Right atrium auricular region (tissue), 2 donors: ENCODE data around the gene TUBA3D. TPM values are rescaled to one million over a fixed set of nuclear protein-coding genes. Genes with fewer than 3 reads are reported as not detected.
"Not testable (repeated sequence)": the region's sequence is repeated elsewhere in the genome, so short reads cannot be mapped to it uniquely, and the experiment has no call there.

ENCODE experiments used
- DNase-seq: peaks from one replicate; pipeline ENCODE4 v3.0.0-alpha.2; 2019; ENCODE audit warnings: low spot score
- H3K27ac ChIP-seq, 2 donors: fragments of 200-600 bp; sonication (generic); 1 replicate in 1 of 2; 2 replicates in 1 of 2; pipeline ENCODE4 v1.5.1; 2016 to 2019
- H3K27me3 ChIP-seq, 2 donors: fragments of 200-600 bp; sonication (generic); one replicate each; pipeline versions ENCODE4 v1.5.1 to v1.6.0; 2017 to 2019
- H3K36me3 ChIP-seq: fragments of 200-600 bp; sonication (generic); one replicate; pipeline ENCODE4 v1.5.1; 2016
- H3K4me1 ChIP-seq, 2 donors: fragments of 200-600 bp; sonication (generic); one replicate each; pipeline versions ENCODE4 v1.5.1 to v1.6.0; 2017 to 2019
- H3K4me3 ChIP-seq, 2 donors: fragments of 200-600 bp; sonication (generic); 1 replicate in 1 of 2; 2 replicates in 1 of 2; pipeline ENCODE4 v1.5.1; 2017 to 2019; ENCODE audit warnings: mild to moderate bottlenecking in 1 of 2, moderate library complexity in 1 of 2
- H3K9me3 ChIP-seq, 2 donors: fragments of 200-600 bp; sonication (generic); one replicate each; pipeline ENCODE4 v1.5.1; 2019
- CTCF ChIP-seq, 2 donors: fragments of 200-600 bp; sonication (generic); IDR thresholded peaks; one replicate each; pipeline ENCODE4 v1.5.1; 2019; ENCODE audit warnings: antibody characterized with exemption in 2 of 2
- total RNA-seq, 2 donors: library from RNA; depleted of rRNA; stranded (reverse); fragments of >200 nt; gene quantifications; one replicate each; pipeline ENCODE4 v1.1.0, GENCODE V29; 2016

Gene TUBA3D
- total RNA-seq, 2 donors from 2014 or later, result 13.0 to 34.2 TPM

DNA sequence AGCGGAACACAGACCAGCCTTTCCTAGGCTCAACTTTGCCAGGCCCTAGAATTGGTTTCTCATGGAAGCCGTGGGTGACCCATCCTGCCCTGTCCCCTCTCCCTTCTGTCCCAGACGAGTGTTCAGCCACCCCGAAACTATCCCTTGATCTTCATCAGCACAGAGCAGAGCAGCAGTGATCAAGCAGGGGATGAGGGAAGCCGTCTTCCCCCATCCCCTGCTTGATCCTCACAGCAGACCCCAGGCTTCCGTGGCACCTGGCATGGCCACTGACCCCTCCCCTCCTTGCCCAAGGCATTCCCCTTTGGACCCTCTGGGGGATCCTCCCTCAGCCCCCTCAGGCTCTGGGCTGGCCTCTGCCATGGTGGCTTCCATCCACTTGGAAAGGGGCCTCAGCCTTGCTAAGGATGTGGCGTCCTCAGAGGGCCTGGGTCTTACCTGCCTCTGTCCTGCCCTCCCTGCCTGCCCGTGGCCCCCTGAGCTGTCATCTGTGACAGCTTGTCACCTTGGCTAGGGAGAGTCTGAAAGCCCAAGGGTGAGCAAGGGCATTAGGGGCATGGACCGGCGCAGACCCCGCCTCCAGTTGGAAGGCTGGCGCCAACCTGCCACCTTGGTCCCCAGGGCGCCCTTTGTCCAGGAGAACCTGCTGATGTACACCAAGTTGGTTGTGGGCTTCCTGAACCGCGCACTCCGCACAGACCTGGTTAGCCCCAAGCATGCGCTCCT lies 41.4 kb downstream of the TUBA3D start:
- Histone ChIP-seq H3K4me1 (no peaks in the 10 kb centered on the region), H3K27ac (no peak overlapping the region), H3K36me3 (peaks cover 24% of the 10 kb centered on the region), H3K27me3 (no peaks in the 10 kb centered on the region), H3K4me3 (no peak overlapping the region), H3K9me3 (no peaks in the 10 kb centered on the region)
- TF ChIP-seq CTCF (IDR thresholded peaks at IDR 0.05), result no peak
- no peak for DNase-seq

DNA sequence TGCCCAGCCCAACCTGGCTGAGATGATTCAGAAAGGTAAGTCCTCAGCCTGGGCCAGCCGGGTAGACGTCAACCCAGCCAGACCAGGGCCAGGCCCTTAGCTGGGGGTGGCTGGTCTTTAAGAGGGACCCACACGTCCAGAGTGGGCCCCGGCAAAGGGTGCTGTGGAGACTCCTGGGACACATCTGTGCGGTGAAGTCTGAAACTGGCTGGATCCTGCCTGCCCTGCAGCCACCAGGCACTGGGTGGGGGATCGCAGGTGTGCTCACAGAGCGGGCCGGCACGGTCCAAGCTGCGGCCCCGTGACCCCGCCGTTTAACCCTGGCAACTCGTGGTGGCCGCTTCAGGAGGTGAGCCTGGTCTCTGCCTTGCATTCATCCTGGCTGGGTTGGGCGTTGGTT lies 41.9 kb downstream of the TUBA3D start:
- not testable (repeated sequence) for H3K27ac ChIP-seq, H3K4me3 ChIP-seq, H3K4me1 ChIP-seq, H3K9me3 ChIP-seq, DNase-seq, H3K27me3 ChIP-seq
- H3K36me3 ChIP-seq, result peaks cover 24% of the 10 kb centered on the region

DNA sequence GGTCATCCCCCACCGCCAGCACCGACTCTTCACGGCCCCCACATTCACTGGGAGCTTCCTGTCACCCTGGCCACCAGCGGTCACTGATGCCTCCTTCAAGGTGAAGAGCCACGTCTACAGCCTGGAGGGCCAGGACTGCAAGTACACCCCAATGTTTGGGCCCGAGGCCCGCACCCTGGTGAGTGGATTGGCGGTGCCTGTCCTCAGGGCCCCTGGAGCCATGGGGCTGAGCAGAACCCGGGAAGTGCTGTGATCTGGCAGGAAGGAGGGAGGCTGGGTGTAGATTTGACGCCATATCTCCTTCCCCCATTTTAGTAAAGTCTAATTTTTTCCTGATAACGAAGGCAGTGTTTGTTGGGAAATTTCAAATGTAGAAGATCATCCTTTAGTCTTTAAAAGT lies 42.6 kb downstream of the TUBA3D start:
- H3K27me3 ChIP-seq, H3K9me3 ChIP-seq, H3K27ac ChIP-seq, H3K4me3 ChIP-seq, DNase-seq, H3K4me1 ChIP-seq: not testable (repeated sequence)
- H3K36me3 ChIP-seq, result peaks cover 22% of the 10 kb centered on the region

GRCh38 chr2:131519466-131519865 lies 43.5 kb downstream of the TUBA3D start:
- Histone ChIP-seq H3K27me3 (no peaks in the 10 kb centered on the region), H3K9me3 (no peaks in the 10 kb centered on the region), H3K4me1 (no peaks in the 10 kb centered on the region), H3K27ac (no peak overlapping the region), H3K4me3 (no peak overlapping the region), H3K36me3 (peaks cover 14% of the 10 kb centered on the region)
- TF ChIP-seq CTCF (IDR thresholded peaks at IDR 0.05), result no peak
- DNase-seq, result no peak

DNA sequence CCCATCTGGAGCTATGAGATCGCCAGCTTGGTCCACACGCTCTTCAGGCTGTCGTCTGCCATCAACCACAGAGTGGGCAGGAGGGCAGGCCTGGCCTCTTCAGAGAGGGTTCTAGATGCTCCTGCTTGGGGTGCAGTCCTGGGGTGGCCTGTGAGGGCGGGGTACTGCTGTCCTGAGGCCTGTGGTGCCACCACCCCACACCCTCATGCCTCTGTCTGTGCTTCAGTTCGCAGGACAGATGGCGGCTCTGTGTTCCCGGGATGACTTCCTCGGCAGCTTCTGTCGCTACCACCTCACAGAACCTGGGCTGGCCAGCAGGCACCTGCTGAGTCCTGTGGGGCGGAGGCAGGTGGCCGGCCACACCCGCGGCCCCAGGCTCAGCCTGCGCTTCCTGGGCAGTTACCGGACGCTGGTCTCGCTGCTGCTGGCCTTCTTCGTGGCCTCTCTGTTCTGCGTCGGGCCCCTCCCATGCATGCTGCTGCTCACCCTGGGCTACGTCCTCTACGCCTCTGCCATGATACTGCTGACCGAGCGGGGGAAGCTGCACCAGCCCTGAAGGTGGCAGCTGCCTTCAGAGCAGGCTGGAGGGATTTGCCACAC lies 44.1 kb downstream of the TUBA3D start:
- not testable (repeated sequence) for H3K4me1 ChIP-seq, DNase-seq
- H3K36me3 ChIP-seq, result peaks cover 14% of the 10 kb centered on the region

DNA sequence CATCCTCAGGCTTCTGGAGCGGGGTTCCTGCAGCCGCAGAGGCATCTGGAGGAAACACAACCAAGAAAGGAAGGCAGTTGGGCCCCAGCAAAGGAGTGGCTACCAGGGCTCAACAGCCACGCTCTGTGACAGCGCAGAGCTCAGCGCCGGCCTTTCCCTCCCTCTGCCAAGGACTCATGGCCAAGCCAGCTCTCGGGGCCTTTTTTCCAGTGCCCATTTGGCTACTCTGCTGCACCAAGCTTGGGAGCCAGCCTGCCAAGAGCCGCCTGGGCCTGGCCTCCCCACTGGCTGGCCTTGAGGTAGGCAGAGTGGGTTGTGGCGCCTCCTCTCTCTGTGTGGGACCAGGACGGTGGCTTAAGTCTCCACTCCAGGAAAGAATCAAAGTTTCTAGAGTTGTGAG lies 44.6 kb downstream of the TUBA3D start:
- no peak for DNase-seq
- Histone ChIP-seq H3K27ac (no peak overlapping the region), H3K9me3 (no peaks in the 10 kb centered on the region), H3K27me3 (no peaks in the 10 kb centered on the region), H3K4me3 (no peak overlapping the region), H3K4me1 (no peaks in the 10 kb centered on the region), H3K36me3 (peaks cover 14% of the 10 kb centered on the region)
- no peak for TF ChIP-seq CTCF (IDR thresholded peaks at IDR 0.05)

More for the DNA sequence above, 44.1 kb downstream of the TUBA3D start:
- not testable (repeated sequence) for H3K27ac ChIP-seq, H3K27me3 ChIP-seq, H3K4me3 ChIP-seq, H3K9me3 ChIP-seq

DNA sequence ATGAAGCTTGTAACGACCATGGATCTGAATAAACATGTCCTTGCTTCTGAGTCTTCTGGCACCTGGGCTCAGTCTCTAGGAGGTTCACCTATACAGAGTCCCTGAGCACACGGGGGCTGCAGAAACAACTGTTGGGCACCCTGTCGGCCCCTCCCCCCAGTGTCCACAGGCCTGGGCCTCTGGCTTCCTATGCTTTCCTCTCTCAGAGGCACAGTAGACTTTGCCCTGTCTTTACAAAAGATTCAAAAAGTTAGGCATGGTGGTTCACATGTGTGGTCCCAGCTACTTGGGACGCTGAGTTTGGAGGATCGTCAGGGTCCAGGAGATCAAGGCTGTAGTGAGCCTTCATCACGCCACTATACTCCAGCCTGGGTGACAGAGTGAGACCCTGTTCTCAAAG lies 45.6 kb downstream of the TUBA3D start:
- H3K27ac ChIP-seq, H3K9me3 ChIP-seq, H3K27me3 ChIP-seq, DNase-seq, H3K4me3 ChIP-seq, H3K4me1 ChIP-seq: not testable (repeated sequence)
- peaks cover 14% of the 10 kb centered on the region for H3K36me3 ChIP-seq
